SJSA1 (cell line): ENCODE results near the gene CAVIN1. TPM values are rescaled to one million over a fixed set of nuclear protein-coding genes. Genes with fewer than 3 reads are reported as not detected.
"Not testable (repeated sequence)": the region's sequence is repeated elsewhere in the genome, so short reads cannot be mapped to it uniquely, and the experiment has no call there.

Experiments used
- DNase-seq, 2 experiments: peaks; one replicate each; pipeline ENCODE4 v3.0.0-alpha.2; 2015 to 2020; ENCODE audit warnings: low spot score in 2 of 2, low read depth in 1 of 2
- H3K27ac ChIP-seq: fragments of 250-450 bp; sonication (Bioruptor Pico); 2 replicates; pipeline ENCODE4 v1.5.1; 2020; ENCODE audit warnings: mild to moderate bottlenecking, moderate library complexity
- H3K27me3 ChIP-seq: fragments of 250-450 bp; sonication (Bioruptor Pico); replicated peaks from 2 replicates; pipeline ENCODE4 v1.5.1; 2020; ENCODE audit warnings: mild to moderate bottlenecking, moderate library complexity
- H3K36me3 ChIP-seq: fragments of 250-450 bp; sonication (Bioruptor Pico); 2 replicates; pipeline ENCODE4 v1.5.1; 2020; ENCODE audit warnings: mild to moderate bottlenecking
- H3K4me1 ChIP-seq: fragments of 250-450 bp; sonication (Bioruptor Pico); replicated peaks from 2 replicates; pipeline ENCODE4 v1.6.1; 2021; ENCODE audit warnings: mild to moderate bottlenecking
- H3K4me3 ChIP-seq: fragments of 250-450 bp; sonication (Bioruptor Pico); 2 replicates; pipeline ENCODE4 v1.5.1; 2020; ENCODE audit warnings: mild to moderate bottlenecking
- H3K9me3 ChIP-seq: fragments of 250-450 bp; sonication (Bioruptor Pico); replicated peaks from 2 replicates; pipeline ENCODE4 v1.5.1; 2020; ENCODE audit warnings: mild to moderate bottlenecking
- total RNA-seq: library from RNA; depleted of rRNA; stranded (reverse); fragments of >200 nt; shearing (Covaris generic); gene quantifications from 2 replicates; pipeline ENCODE4 v1.2.3, GENCODE V29; 2014

Gene CAVIN1
- total RNA-seq, 1 experiment from 2014 or later = 319 TPM

- not testable (repeated sequence) for H3K27me3 ChIP-seq, DNase-seq, H3K9me3 ChIP-seq, H3K36me3 ChIP-seq, H3K4me1 ChIP-seq, H3K4me3 ChIP-seq, H3K27ac ChIP-seq
These were observed 26.8 kb upstream of the CAVIN1 start for GRCh38 chr17:42449838-42450237.

- H3K9me3 ChIP-seq, H3K36me3 ChIP-seq, H3K4me1 ChIP-seq, H3K4me3 ChIP-seq, H3K27me3 ChIP-seq, DNase-seq, H3K27ac ChIP-seq: not testable (repeated sequence)
These were observed 26.1 kb upstream of the CAVIN1 start for GRCh38 chr17:42449176-42449575.

GRCh38 chr17:42442196-42442565, 19.1 kb upstream of the CAVIN1 start:
- Histone ChIP-seq H3K27me3 (no peaks in the 10 kb centered on the region), H3K36me3 (no peaks in the 10 kb centered on the region), H3K27ac (no peak overlapping the region), H3K4me3 (no peak overlapping the region), H3K9me3 (no peaks in the 10 kb centered on the region), H3K4me1 (no peaks in the 10 kb centered on the region)
- DNase-seq = no peak

- Histone ChIP-seq H3K4me3 (no peak overlapping the region), H3K4me1 (peaks cover 5% of the 10 kb centered on the region), H3K27me3 (no peaks in the 10 kb centered on the region), H3K36me3 (no peaks in the 10 kb centered on the region), H3K27ac (no peak overlapping the region), H3K9me3 (no peaks in the 10 kb centered on the region)
- DNase-seq = no peak
These were observed 18.5 kb upstream of the CAVIN1 start for GRCh38 chr17:42441371-42442195.

- DNase-seq = no peak
- Histone ChIP-seq H3K27ac (no peak overlapping the region), H3K4me3 (no peak overlapping the region), H3K4me1 (peaks cover 12% of the 10 kb centered on the region), H3K27me3 (no peaks in the 10 kb centered on the region), H3K9me3 (no peaks in the 10 kb centered on the region), H3K36me3 (no peaks in the 10 kb centered on the region)
These were observed 15.8 kb upstream of the CAVIN1 start for GRCh38 chr17:42438600-42439567.

- H3K4me1 ChIP-seq = peaks cover 12% of the 10 kb centered on the region
- no peaks in the 10 kb centered on the region for H3K36me3 ChIP-seq
- DNase-seq = peak in 1 of 2 experiments; percentile 49
- no peaks in the 10 kb centered on the region for H3K27me3 ChIP-seq
- no peak overlapping the region for H3K4me3 ChIP-seq
- no peaks in the 10 kb centered on the region for H3K9me3 ChIP-seq
- peak overlapping the region; percentile 30; the same call in 1 of the 2 replicates for H3K27ac ChIP-seq
These were observed 13.3 kb upstream of the CAVIN1 start for GRCh38 chr17:42436391-42436790.

DNA sequence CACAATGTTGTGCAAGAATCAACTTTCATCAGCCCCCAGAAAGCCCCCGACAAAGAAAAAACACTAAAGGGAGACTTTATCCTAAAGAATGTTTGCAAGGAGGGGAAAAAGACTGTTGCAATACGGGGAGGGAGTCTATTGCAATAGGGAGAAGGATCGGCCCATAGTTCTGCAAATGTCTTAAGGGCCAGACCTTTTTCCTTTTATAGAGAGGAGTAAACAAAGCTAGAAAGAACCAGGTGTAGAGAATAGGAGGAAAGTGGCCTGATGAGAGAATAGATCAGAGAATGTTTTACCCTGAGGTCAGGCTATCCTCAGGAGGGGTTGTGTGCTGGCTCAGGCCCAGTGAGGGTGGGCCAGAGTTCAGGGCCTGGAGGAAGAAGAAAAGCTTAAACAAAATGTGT, 8.7 kb upstream of the CAVIN1 start:
- H3K9me3 ChIP-seq = no peaks in the 10 kb centered on the region
- no peaks in the 10 kb centered on the region for H3K36me3 ChIP-seq
- no peak overlapping the region for H3K4me3 ChIP-seq
- no peak overlapping the region for H3K27ac ChIP-seq
- no peak for DNase-seq
- no peaks in the 10 kb centered on the region for H3K27me3 ChIP-seq
- peaks cover 17% of the 10 kb centered on the region for H3K4me1 ChIP-seq

DNA sequence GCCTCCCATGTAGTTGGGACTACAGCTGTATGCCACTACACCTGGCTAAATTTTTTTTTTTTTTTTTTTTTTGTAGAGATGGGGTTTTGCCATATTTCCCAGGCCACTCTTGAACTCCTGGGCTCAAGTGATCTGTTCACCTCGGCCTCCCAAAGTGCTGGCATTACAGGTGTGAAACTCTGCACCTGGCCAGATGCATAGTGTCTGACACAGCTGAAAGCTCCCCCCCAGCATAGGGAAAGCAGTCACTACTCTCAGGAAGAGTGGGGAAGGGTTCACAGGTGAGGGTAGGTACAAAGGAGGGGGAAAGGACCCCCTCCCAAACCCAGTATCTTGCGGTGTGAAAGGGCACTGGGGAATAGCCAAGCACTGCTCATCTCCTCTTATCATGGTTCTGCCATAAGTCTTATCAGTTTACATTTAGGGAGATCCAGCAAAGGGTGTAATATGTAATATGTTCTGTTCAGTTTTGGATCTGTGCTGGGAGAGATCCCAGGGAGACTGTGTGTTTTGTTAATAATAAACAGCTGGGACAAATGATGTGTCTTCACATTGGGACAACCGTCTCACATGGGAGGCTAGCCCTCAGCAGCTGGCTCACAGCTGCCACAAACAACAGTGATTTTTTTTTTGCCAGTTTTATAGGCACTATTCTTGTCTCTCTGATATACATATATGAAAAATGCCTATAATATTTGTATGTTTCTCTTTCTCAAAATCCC, 6.8 kb upstream of the CAVIN1 start:
- no peak for DNase-seq
- Histone ChIP-seq H3K4me3 (no peak overlapping the region), H3K9me3 (no peaks in the 10 kb centered on the region), H3K4me1 (peaks cover 13% of the 10 kb centered on the region), H3K27me3 (no peaks in the 10 kb centered on the region), H3K36me3 (no peaks in the 10 kb centered on the region), H3K27ac (no peak overlapping the region)

DNA sequence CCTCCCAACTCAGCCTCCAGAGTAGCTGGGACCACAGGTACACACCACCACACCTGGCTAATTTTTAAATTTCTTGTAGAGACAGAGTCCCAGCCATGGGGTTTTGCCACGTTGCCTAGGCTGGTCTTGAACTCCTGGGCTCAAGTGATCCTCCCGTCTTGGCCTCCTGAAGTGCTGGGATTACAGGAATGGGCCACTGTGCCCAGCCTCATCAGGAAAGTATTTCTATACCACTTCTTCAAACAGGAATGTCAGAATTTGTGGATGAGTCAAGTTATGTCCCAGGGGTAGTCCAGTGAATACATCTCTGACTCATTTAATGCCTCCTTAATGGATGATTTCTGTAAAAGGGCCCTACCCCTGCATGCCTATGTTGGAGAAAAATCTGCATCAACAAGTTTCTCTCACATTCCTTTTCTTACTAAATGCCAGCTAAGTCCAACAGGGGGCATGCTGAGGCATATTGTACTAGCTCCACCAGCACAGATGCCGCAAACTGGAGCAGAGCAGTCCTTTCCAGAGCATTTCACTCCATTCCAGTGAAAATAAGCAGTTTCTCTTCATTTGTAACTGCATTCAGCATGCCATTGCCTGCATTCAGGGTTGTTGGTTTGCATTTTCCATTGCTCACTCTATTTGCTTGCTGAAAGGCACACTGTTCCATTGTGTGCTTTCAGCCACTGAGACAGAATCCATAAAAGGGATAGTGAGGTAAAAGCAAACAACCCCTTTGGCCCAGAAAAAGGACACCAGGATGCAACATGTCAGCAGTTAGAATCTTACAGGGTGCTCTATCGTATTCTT, 5.3 kb upstream of the CAVIN1 start:
- no peaks in the 10 kb centered on the region for H3K27me3 ChIP-seq
- H3K9me3 ChIP-seq = no peaks in the 10 kb centered on the region
- H3K27ac ChIP-seq = peak overlapping the region; percentile 57
- no peak overlapping the region for H3K4me3 ChIP-seq
- no peaks in the 10 kb centered on the region for H3K36me3 ChIP-seq
- DNase-seq = peak; percentile 83 to 94
- H3K4me1 ChIP-seq = peaks cover 18% of the 10 kb centered on the region

GRCh38 chr17:42424991-42425610, 2.0 kb upstream of the CAVIN1 start:
- peaks cover 33% of the 10 kb centered on the region for H3K4me1 ChIP-seq
- DNase-seq = no peak
- peaks cover 21% of the 10 kb centered on the region for H3K36me3 ChIP-seq
- H3K4me3 ChIP-seq = no peak overlapping the region
- H3K9me3 ChIP-seq = no peaks in the 10 kb centered on the region
- no peak overlapping the region for H3K27ac ChIP-seq
- H3K27me3 ChIP-seq = no peaks in the 10 kb centered on the region

DNA sequence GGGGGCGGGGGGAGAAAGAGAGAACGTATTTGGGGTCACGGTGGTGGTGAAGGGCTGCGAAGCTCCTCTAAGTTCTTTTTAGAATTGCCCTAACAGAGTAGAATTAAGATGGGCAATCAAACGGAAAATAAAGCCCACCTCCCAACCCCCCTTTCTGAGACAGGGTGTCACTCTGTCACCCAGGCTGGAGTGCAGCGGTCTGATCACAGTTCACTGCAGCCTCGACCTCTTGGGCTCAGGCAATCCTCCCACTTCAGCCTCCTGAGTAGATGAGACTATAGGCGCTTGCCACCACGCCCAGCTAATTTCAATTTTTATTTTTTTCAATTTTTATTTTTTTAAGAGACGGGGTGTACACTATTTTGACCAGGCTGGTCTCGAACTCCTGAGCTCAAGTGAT, 710 bp upstream of the CAVIN1 start:
- peak overlapping the region; percentile 78; the same call in 1 of the 2 replicates for H3K4me3 ChIP-seq
- no peaks in the 10 kb centered on the region for H3K9me3 ChIP-seq
- no peak for DNase-seq
- peaks cover 42% of the 10 kb centered on the region for H3K4me1 ChIP-seq
- H3K27me3 ChIP-seq = no peaks in the 10 kb centered on the region
- H3K27ac ChIP-seq = peak overlapping the region; percentile 61
- H3K36me3 ChIP-seq = peaks cover 30% of the 10 kb centered on the region

GRCh38 chr17:42422412-42422957, 571 bp downstream of the CAVIN1 start:
- Histone ChIP-seq H3K27me3 (no peaks in the 10 kb centered on the region), H3K4me1 (peaks cover 33% of the 10 kb centered on the region), H3K9me3 (no peaks in the 10 kb centered on the region), H3K36me3 (peaks cover 42% of the 10 kb centered on the region), H3K27ac (peak overlapping the region; percentile 85), H3K4me3 (peak overlapping the region; percentile 78)
- peak; percentile 32 to 50 for DNase-seq
